NCI-H1105 (cell line): ENCODE measurements around the gene ZSWIM3.
A peak's percentile ranks its signal among the peaks of the same experiment; 100 is the strongest.

Experiments
- DNase-seq: peaks from one replicate; lab custom pipeline; 2025; lab: John Stamatoyannopoulos, UW

The ZSWIM3 gene

GRCh38 chr20:45833030-45833882 is 24.2 kb upstream of the ZSWIM3 start, which contains the start of gene SNX21:
SNX21 (plus strand) TSS chr20:45833799; CDS start chr20:45833920, 121 bp downstream.
- peak; percentile 19 for DNase-seq

- no peak for DNase-seq
Observed at GRCh38 chr20:45833883-45834796, 23.3 kb upstream of the ZSWIM3 start.

- DNase-seq, result no peak
Observed at GRCh38 chr20:45834797-45835161, 22.6 kb upstream of the ZSWIM3 start.

GRCh38 chr20:45835329-45835765 is 22.1 kb upstream of the ZSWIM3 start:
- no peak for DNase-seq

GRCh38 chr20:45835825-45836224 is 21.6 kb upstream of the ZSWIM3 start:
- DNase-seq, result no peak

- no peak for DNase-seq
Observed at GRCh38 chr20:45836841-45837240, 20.6 kb upstream of the ZSWIM3 start.

GRCh38 chr20:45840700-45841198 is 16.7 kb upstream of the ZSWIM3 start:
- DNase-seq, result no peak

- DNase-seq, result no peak
Observed at GRCh38 chr20:45841407-45842129, 15.8 kb upstream of the ZSWIM3 start.

GRCh38 chr20:45842169-45842812 is 15.1 kb upstream of the ZSWIM3 start:
- no peak for DNase-seq

- no peak for DNase-seq
Observed at GRCh38 chr20:45843506-45843905, 13.9 kb upstream of the ZSWIM3 start.

GRCh38 chr20:45845452-45845851 is 12.0 kb upstream of the ZSWIM3 start:
- DNase-seq, result no peak

GRCh38 chr20:45848421-45848820 is 9.0 kb upstream of the ZSWIM3 start:
- DNase-seq, result no peak

GRCh38 chr20:45848969-45849582 is 8.3 kb upstream of the ZSWIM3 start:
- no peak for DNase-seq

GRCh38 chr20:45850238-45850637 is 7.2 kb upstream of the ZSWIM3 start:
- no peak for DNase-seq

- no peak for DNase-seq
Observed at GRCh38 chr20:45850926-45851325, 6.5 kb upstream of the ZSWIM3 start.

GRCh38 chr20:45851501-45851900 is 5.9 kb upstream of the ZSWIM3 start:
- DNase-seq, result no peak

GRCh38 chr20:45852326-45852725 is 5.1 kb upstream of the ZSWIM3 start:
- DNase-seq, result no peak

GRCh38 chr20:45853484-45853883 is 3.9 kb upstream of the ZSWIM3 start:
- DNase-seq, result no peak

GRCh38 chr20:45857882-45858216 is 435 bp downstream of the ZSWIM3 start:
- no peak for DNase-seq

- DNase-seq, result no peak
Observed at GRCh38 chr20:45859916-45860315, 2.5 kb downstream of the ZSWIM3 start.

GRCh38 chr20:45860560-45861220 is 3.3 kb downstream of the ZSWIM3 start:
- DNase-seq, result peak; percentile 65
